HepG2 (cell line): ENCODE results near the gene DDX18. TPM values are rescaled to one million over a fixed set of nuclear protein-coding genes. Genes with fewer than 3 reads are reported as not detected.

Source experiments
- ATAC-seq: fragments of 200-7000 bp; cut with Tn5 transposase; 3 replicates; pipeline ENCODE4 v1.9.1; 2020; ENCODE audit warnings: mild to moderate bottlenecking, moderate library complexity
- BruUV-seq: library from RNA; stranded (reverse); fragments of 400-500 nt; replicated peaks from 2 replicates; lab custom pipeline; 2021; lab: Mats Ljungman, UMichigan
- CTCF ChIA-PET: fragments of 300-600 bp; formaldehyde crosslinking; extraction: SDS; loops from one replicate; lab custom pipeline; 2021; ENCODE audit warnings: low total read pairs, inconsistent platforms, low intra/inter-chr PET ratio; lab: Yijun Ruan, JAX
- POLR2A ChIA-PET: fragments of 350-600 bp; sonication (Branson Sonifier 250); formaldehyde crosslinking; loops from one replicate; lab custom pipeline; 2020; ENCODE audit warnings: antibody characterized with exemption, inconsistent platforms; lab: Yijun Ruan, JAX
- DNase-seq: peaks from one replicate; pipeline ENCODE4 v3.0.0-alpha.2; 2015; ENCODE audit warnings: low spot score
- FAIRE-seq: peaks from 3 replicates; lab custom pipeline; 2011; peaks lifted over from hg19 to GRCh38; lab: Jason Lieb, UNC
- H2AFZ ChIP-seq: one replicate; pipeline ENCODE4 v1.6.1; 2011; ENCODE audit warnings: low read length, inconsistent platforms
- H3K27ac ChIP-seq: fragments of 300-600 bp; 3 replicates; pipeline ENCODE4 v1.8.0; 2011; ENCODE audit warnings: mixed run types, mild to moderate bottlenecking, mixed read lengths, low read length, inconsistent platforms; ENCODE audit not compliant: insufficient read depth; ENCODE audit errors: extremely low read length
- H3K27me3 ChIP-seq, 2 experiments: fragments of 200-600 bp in 1 of 2; 2 replicates in 1 of 2; 3 replicates in 1 of 2; pipeline versions ENCODE4 v1.6.0 to v1.8.0; 2011; ENCODE audit warnings: low read length in 2 of 2, mild to moderate bottlenecking in 2 of 2, moderate library complexity in 2 of 2, inconsistent platforms in 1 of 2; ENCODE audit not compliant: insufficient read depth in 2 of 2, control insufficient read depth in 1 of 2
- H3K36me3 ChIP-seq, 2 experiments: fragments of 200-600 bp in 1 of 2; replicated peaks in 1 of 2; 2 replicates in 1 of 2; 3 replicates in 1 of 2; pipeline versions ENCODE4 v1.5.1 to v1.8.0; 2011; ENCODE audit warnings: low read length in 2 of 2, inconsistent platforms in 1 of 2; ENCODE audit not compliant: insufficient read depth in 2 of 2, control insufficient read depth in 1 of 2
- H3K4me1 ChIP-seq: 2 replicates; pipeline ENCODE4 v1.5.1; 2012; ENCODE audit warnings: low read length, inconsistent platforms; ENCODE audit not compliant: insufficient read depth
- H3K4me2 ChIP-seq: 2 replicates; pipeline ENCODE4 v1.6.0; 2011; ENCODE audit warnings: low read depth, low read length, inconsistent platforms
- H3K4me3 ChIP-seq, 3 experiments: fragments of 200-600 bp in 1 of 3; sonication (generic), shearing (Covaris generic) in 1 of 3; replicated peaks in 1 of 3; 2 replicates each; pipeline ENCODE4 v1.5.1; 2011 to 2016; ENCODE audit warnings: low read length in 3 of 3, inconsistent platforms in 2 of 3, low read depth in 2 of 3, mild to moderate bottlenecking in 2 of 3, control low read depth in 1 of 3, mixed read lengths in 1 of 3; ENCODE audit not compliant: insufficient read depth in 1 of 3
- H3K79me2 ChIP-seq: one replicate; pipeline ENCODE4 v1.6.1; 2011; ENCODE audit warnings: low read length, inconsistent platforms; ENCODE audit not compliant: insufficient read depth
- H3K9ac ChIP-seq: 2 replicates; pipeline ENCODE4 v1.6.0; 2011; ENCODE audit warnings: mild to moderate bottlenecking, low read depth, low read length, inconsistent platforms; ENCODE audit not compliant: insufficient read depth
- H3K9me3 ChIP-seq: 2 replicates; pipeline ENCODE4 v1.5.1; 2012; ENCODE audit warnings: mild to moderate bottlenecking, low read length
- H4K20me1 ChIP-seq: 2 replicates; pipeline ENCODE4 v1.6.0; 2011; ENCODE audit warnings: inconsistent platforms, mild to moderate bottlenecking, low read length, moderate library complexity; ENCODE audit not compliant: insufficient read depth
- HOXA7 ChIP-seq: sonication (generic); formaldehyde crosslinking; IDR thresholded peaks from 2 replicates; pipeline ENCODE4 v1.8.1; 2022; ENCODE audit warnings: mild to moderate bottlenecking, missing genetic modification reagents, moderate library complexity
- IRF1 ChIP-seq: sonication (generic); formaldehyde crosslinking; IDR thresholded peaks from 2 replicates; pipeline ENCODE4 v1.4.0; 2020; ENCODE audit warnings: low read depth, mild to moderate bottlenecking, missing genetic modification reagents
- MLLT10 ChIP-seq: sonication (generic); formaldehyde crosslinking; IDR thresholded peaks from 2 replicates; pipeline ENCODE4 v1.4.0; 2020; ENCODE audit warnings: missing genetic modification reagents
- MYNN ChIP-seq: sonication (generic); formaldehyde crosslinking; IDR thresholded peaks from 2 replicates; pipeline ENCODE4 v1.4.0; 2020; ENCODE audit warnings: mild to moderate bottlenecking, low read depth, missing genetic modification reagents
- NFAT5 ChIP-seq: sonication (generic); formaldehyde crosslinking; IDR thresholded peaks from 2 replicates; pipeline ENCODE4 v1.4.0; 2020; ENCODE audit warnings: missing genetic modification reagents
- SPEN ChIP-seq: sonication (generic); formaldehyde crosslinking; IDR thresholded peaks from 2 replicates; pipeline ENCODE4 v1.5.1; 2020; ENCODE audit warnings: low read depth, mild to moderate bottlenecking, missing genetic modification reagents
- TCF7 ChIP-seq: sonication (generic); IDR thresholded peaks from 2 replicates; pipeline ENCODE4 v1.6.1; 2016; ENCODE audit warnings: antibody characterized with exemption, low read depth
- ZFP1 ChIP-seq: IDR thresholded peaks from 2 replicates; pipeline ENCODE4 v1.6.1; 2016
- ZFP91 ChIP-seq: sonication (generic); formaldehyde crosslinking; IDR thresholded peaks from 2 replicates; pipeline ENCODE4 v1.9.0; 2022; ENCODE audit warnings: missing genetic modification reagents, mild to moderate bottlenecking, borderline replicate concordance
- ZNF382 ChIP-seq: sonication (generic); formaldehyde crosslinking; IDR thresholded peaks from 2 replicates; pipeline ENCODE4 v1.5.0; 2020; ENCODE audit warnings: missing genetic modification reagents, mild to moderate bottlenecking, borderline replicate concordance
- ZNF530 ChIP-seq: sonication (generic); formaldehyde crosslinking; IDR thresholded peaks from 2 replicates; pipeline ENCODE4 v1.5.0; 2020; ENCODE audit warnings: low read depth, mild to moderate bottlenecking, missing genetic modification reagents
- ZNF552 ChIP-seq: sonication (generic); formaldehyde crosslinking; IDR thresholded peaks from 2 replicates; pipeline ENCODE4 v1.9.0; 2022; ENCODE audit warnings: missing genetic modification reagents, mild to moderate bottlenecking, borderline replicate concordance
- ZNF564 ChIP-seq: sonication (generic); formaldehyde crosslinking; IDR thresholded peaks from 2 replicates; pipeline ENCODE4 v1.8.1; 2023; ENCODE audit warnings: mild to moderate bottlenecking, missing genetic modification reagents
- ZSCAN22 ChIP-seq: sonication (generic); formaldehyde crosslinking; IDR thresholded peaks from 2 replicates; pipeline ENCODE4 v1.4.0; 2020; ENCODE audit warnings: mild to moderate bottlenecking, missing genetic modification reagents
- WGBS: methylation state at CpG from one replicate; pipeline ENCODE4 v1.1.6; 2017; ENCODE audit warnings: low lambda C conversion rate; 5-methylcytosine and 5-hydroxymethylcytosine counted together
- in situ Hi-C: cut with HindIII; loops from 2 replicates; pipeline ENCODE4 v1.10.0; 2017; ENCODE audit warnings: low pct_unique_long_range_greater_than_20kb; ENCODE audit not compliant: extremely low pct_ligation_motif_present
- intact Hi-C: fragments of 100-400 bp; cut with micrococcal nuclease; formaldehyde crosslinking; loops from one replicate; pipeline ENCODE4 v1.10.0; 2022; ENCODE audit not compliant: unreplicated experiment
- polyA plus RNA-seq, 8 experiments: library from polyadenylated mRNA; depleted of rRNA in 3 of 8; stranded (reverse) in 7 of 8; unstranded in 1 of 8; fragments of >200 nt; fragmentation: Illumina TruSeq in 4 of 8; extraction: Trizol in 4 of 8; gene quantifications; 2 replicates each; pipeline versions ENCODE4 v1.2.1 to v1.2.3, GENCODE V29; 2011 to 2016; ENCODE audit warnings: low read depth in 4 of 8, missing spikeins in 1 of 8, mixed read lengths in 1 of 8; ENCODE audit not compliant: insufficient read depth in 1 of 8
- total RNA-seq, 5 experiments: library from RNA; depleted of rRNA; stranded (reverse); fragments of >200 nt; fragmentation: Illumina TruSeq; extraction: Trizol; gene quantifications; 2 replicates each; pipeline ENCODE4 v1.2.3, GENCODE V29; 2016; ENCODE audit warnings: low read depth in 1 of 5
- TF ChIP-seq, protein P1 (sequence below): sonication (generic); formaldehyde crosslinking; IDR thresholded peaks from 2 replicates; pipeline ENCODE4 v1.9.0; 2021; ENCODE audit warnings: missing genetic modification reagents, mild to moderate bottlenecking, borderline replicate concordance

DDX18 gene
- total and polyA plus RNA-seq, 2 of the 13 experiments (the other 11 are each of a cell fraction or from before 2014, with no cell fraction given), result 64.0 to 134 TPM

- TF ChIP-seq ZNF552 (CRISPR knock-in tag), result no peak
Observed at GRCh38 chr2:117850461-117850860, 36.0 kb downstream of the DDX18 start (continued).

DNA sequence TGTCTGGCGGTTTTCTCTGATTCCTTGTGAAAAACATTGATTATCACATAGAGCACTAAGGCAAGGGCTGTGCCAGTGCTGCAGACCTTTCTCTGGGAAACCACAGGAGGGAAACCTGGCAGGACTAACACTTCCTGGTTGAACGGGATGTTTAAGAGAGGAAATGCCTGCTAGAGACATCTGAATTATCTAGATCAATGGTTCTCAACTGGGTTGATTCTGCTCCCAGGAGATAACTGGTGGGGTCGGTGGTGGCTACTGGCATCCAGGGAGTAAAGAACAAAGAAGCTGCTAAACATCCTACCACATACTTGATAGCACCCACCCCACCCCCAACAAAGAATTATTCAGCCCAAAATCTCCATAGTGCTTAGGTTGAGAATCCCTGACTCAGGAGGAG is 37.5 kb downstream of the DDX18 start:
- no peaks in the 10 kb centered on the region for H3K36me3 ChIP-seq
- no TSS peak for BruUV-seq
- CTCF ChIA-PET, result no interaction called here
- intact Hi-C loops (no loop called here), in situ Hi-C loops (no loop called here)
- FAIRE-seq (no peak), ATAC-seq (no peak), DNase-seq (no peak)
- no peak overlapping the region for H3K4me3 ChIP-seq
- H3K4me2 ChIP-seq, result no peak overlapping the region
- no peak overlapping the region for H2AFZ ChIP-seq
- no peaks in the 10 kb centered on the region for H4K20me1 ChIP-seq
- H3K79me2 ChIP-seq, result no peaks in the 10 kb centered on the region
- H3K4me1 ChIP-seq, result 0 out of 2 replicates have a peak, but pooled peaks cover 4% of the 10 kb centered on the region
- peaks cover 0 to 40% of the 10 kb centered on the region in 2 experiments; a peak in 3 of 5 replicates for H3K27me3 ChIP-seq
- POLR2A ChIA-PET, result no interaction called here
- H3K9ac ChIP-seq, result no peak overlapping the region
- H3K9me3 ChIP-seq, result no peaks in the 10 kb centered on the region
- no peak overlapping the region for H3K27ac ChIP-seq
- 3% methylated on average over 3 of the region's 3 CpGs for WGBS
- TF ChIP-seq SPEN (CRISPR knock-in tag) (no peak), MYNN (CRISPR knock-in tag) (no peak), ZFP91 (CRISPR knock-in tag) (no peak), ZNF530 (CRISPR knock-in tag) (no peak), ZFP1 (CRISPR knock-in tag) (no peak), IRF1 (no peak), ZNF382 (no peak), MLLT10 (CRISPR knock-in tag) (no peak), ZSCAN22 (CRISPR knock-in tag) (no peak), NFAT5 (CRISPR knock-in tag) (no peak), ZNF564 (CRISPR knock-in tag) (no peak), HOXA7 (CRISPR knock-in tag) (no peak), TCF7 (no peak)
- TF ChIP-seq, protein P1, sequence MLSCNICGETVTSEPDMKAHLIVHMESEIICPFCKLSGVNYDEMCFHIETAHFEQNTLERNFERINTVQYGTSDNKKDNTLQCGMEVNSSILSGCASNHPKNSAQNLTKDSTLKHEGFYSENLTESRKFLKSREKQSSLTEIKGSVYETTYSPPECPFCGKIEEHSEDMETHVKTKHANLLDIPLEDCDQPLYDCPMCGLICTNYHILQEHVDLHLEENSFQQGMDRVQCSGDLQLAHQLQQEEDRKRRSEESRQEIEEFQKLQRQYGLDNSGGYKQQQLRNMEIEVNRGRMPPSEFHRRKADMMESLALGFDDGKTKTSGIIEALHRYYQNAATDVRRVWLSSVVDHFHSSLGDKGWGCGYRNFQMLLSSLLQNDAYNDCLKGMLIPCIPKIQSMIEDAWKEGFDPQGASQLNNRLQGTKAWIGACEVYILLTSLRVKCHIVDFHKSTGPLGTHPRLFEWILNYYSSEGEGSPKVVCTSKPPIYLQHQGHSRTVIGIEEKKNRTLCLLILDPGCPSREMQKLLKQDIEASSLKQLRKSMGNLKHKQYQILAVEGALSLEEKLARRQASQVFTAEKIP (CRISPR knock-in tag), result no peak
